Small intestine (tissue), 7 donors: ENCODE measurements around the gene ATP8A2. TPM values are rescaled to one million over a fixed set of nuclear protein-coding genes. Genes with fewer than 3 reads are reported as not detected.

Experiments
- DNase-seq, 2 donors: peaks; one replicate each; pipeline versions ENCODE4 v3.0.0 to v3.0.0-alpha.2; 2013
- FAIRE-seq: peaks from 2 replicates; lab custom pipeline; 2012; peaks lifted over from hg19 to GRCh38; lab: Jason Lieb, UNC
- H3K27ac ChIP-seq, 3 donors: one replicate each; pipeline ENCODE4 v1.5.1; 2013; ENCODE audit warnings: low read length in 2 of 3, mild to moderate bottlenecking in 2 of 3, control low read depth in 1 of 3, inconsistent platforms in 1 of 3, low read depth in 1 of 3, moderate library complexity in 1 of 3
- H3K27me3 ChIP-seq, 3 donors: one replicate each; pipeline ENCODE4 v1.6.1; 2013; ENCODE audit warnings: low read length in 3 of 3, inconsistent platforms in 1 of 3; ENCODE audit not compliant: control insufficient read depth in 3 of 3, insufficient read depth in 3 of 3
- H3K36me3 ChIP-seq, 3 donors: one replicate each; pipeline ENCODE4 v1.6.1; 2013; ENCODE audit warnings: low read length in 3 of 3, inconsistent platforms in 1 of 3, low read depth in 1 of 3, mild to moderate bottlenecking in 1 of 3, moderate library complexity in 1 of 3; ENCODE audit not compliant: control insufficient read depth in 3 of 3, insufficient read depth in 2 of 3
- H3K4me1 ChIP-seq, 3 donors: one replicate each; pipeline ENCODE4 v1.6.1; 2013; ENCODE audit warnings: low read length in 2 of 3, inconsistent platforms in 1 of 3, low read depth in 1 of 3, mild to moderate bottlenecking in 1 of 3, moderate library complexity in 1 of 3; ENCODE audit not compliant: control insufficient read depth in 3 of 3, insufficient read depth in 2 of 3
- H3K4me3 ChIP-seq, 3 donors: one replicate each; pipeline ENCODE4 v1.5.1; 2013; ENCODE audit warnings: low read length in 3 of 3, control low read depth in 1 of 3, inconsistent platforms in 1 of 3, low read depth in 1 of 3, mild to moderate bottlenecking in 1 of 3, moderate library complexity in 1 of 3
- H3K9me3 ChIP-seq, 2 donors: one replicate each; pipeline ENCODE4 v1.6.1; 2013; ENCODE audit warnings: low read depth in 1 of 2, low read length in 1 of 2; ENCODE audit not compliant: control insufficient read depth in 2 of 2, insufficient read depth in 1 of 2
- WGBS, 3 donors: extraction: QIAGEN DNeasy Blood & Tissue Kit; methylation state at CpG; one replicate each; pipeline ENCODE4 v1.1.7; 2013; 5-methylcytosine and 5-hydroxymethylcytosine counted together
- polyA plus RNA-seq, 4 donors: library from polyadenylated mRNA; stranded (reverse) in 3 of 4; unstranded in 1 of 4; fragments of 200-250 nt in 3 of 4; fragments of 120-200 nt in 1 of 4; gene quantifications; one replicate each; pipeline versions ENCODE4 v1.2.1 to v1.2.3, GENCODE V29; 2013
- donor health status: healthy with polysubstance abuse.
- donor health status: control.
- donor health status: control.
- donor health status: Bipolar disorder and iron deficiency.
- donor health status: healthy.

The ATP8A2 gene
- polyA plus RNA-seq, 4 donors = 0.72 to 0.79 TPM; not detected in 2

- no peak overlapping the region for H3K27ac ChIP-seq
- no peaks in the 10 kb centered on the region for H3K9me3 ChIP-seq
- FAIRE-seq = no peak
- no peaks in the 10 kb centered on the region for H3K36me3 ChIP-seq
- no peaks in the 10 kb centered on the region for H3K27me3 ChIP-seq
- WGBS, 3 donors = 50 to 76% (median 65%) methylated on average over 1 of the region's 1 CpG
- H3K4me3 ChIP-seq = no peak overlapping the region
- no peak for DNase-seq
- H3K4me1 ChIP-seq = no peaks in the 10 kb centered on the region
These were observed 344.0 kb downstream of the ATP8A2 start for GRCh38 chr13:25715760-25716159.

- Histone ChIP-seq H3K36me3 (no peaks in the 10 kb centered on the region), H3K4me3 (no peak overlapping the region), H3K27me3 (no peaks in the 10 kb centered on the region), H3K4me1 (no peaks in the 10 kb centered on the region), H3K27ac (no peak overlapping the region), H3K9me3 (no peaks in the 10 kb centered on the region)
- WGBS, 3 donors = 55 to 66% (median 66%) methylated on average over 5 of the region's 5 CpGs
- FAIRE-seq (no peak), DNase-seq (no peak)
These were observed 346.0 kb downstream of the ATP8A2 start for GRCh38 chr13:25717666-25718197.

GRCh38 chr13:25719666-25720065, 347.9 kb downstream of the ATP8A2 start:
- no peaks in the 10 kb centered on the region for H3K4me1 ChIP-seq
- no peak for DNase-seq
- no peaks in the 10 kb centered on the region for H3K9me3 ChIP-seq
- no peak for FAIRE-seq
- WGBS, 3 donors = 91 to 96% (median 96%) methylated on average over 2 of the region's 2 CpGs
- no peak overlapping the region for H3K4me3 ChIP-seq
- H3K27ac ChIP-seq = no peak overlapping the region
- H3K27me3 ChIP-seq = no peaks in the 10 kb centered on the region
- no peaks in the 10 kb centered on the region for H3K36me3 ChIP-seq

GRCh38 chr13:25722893-25723292, 351.1 kb downstream of the ATP8A2 start:
- no peaks in the 10 kb centered on the region for H3K36me3 ChIP-seq
- no peak overlapping the region for H3K27ac ChIP-seq
- DNase-seq = no peak
- 54 to 77% (median 66%) methylated on average over 1 of the region's 1 CpG for WGBS, 3 donors
- H3K4me1 ChIP-seq = no peaks in the 10 kb centered on the region
- no peak for FAIRE-seq
- no peak overlapping the region for H3K4me3 ChIP-seq
- H3K9me3 ChIP-seq = no peaks in the 10 kb centered on the region
- H3K27me3 ChIP-seq = no peaks in the 10 kb centered on the region

GRCh38 chr13:25725104-25725503, 353.3 kb downstream of the ATP8A2 start:
- 73 to 87% (median 83%) methylated on average over 3 of the region's 3 CpGs for WGBS, 3 donors
- Histone ChIP-seq H3K27me3 (no peaks in the 10 kb centered on the region), H3K36me3 (no peaks in the 10 kb centered on the region), H3K9me3 (no peaks in the 10 kb centered on the region), H3K4me3 (no peak overlapping the region), H3K27ac (no peak overlapping the region), H3K4me1 (no peaks in the 10 kb centered on the region)
- no peak for DNase-seq
- FAIRE-seq = no peak

GRCh38 chr13:25727250-25727649, 355.5 kb downstream of the ATP8A2 start:
- FAIRE-seq (no peak), DNase-seq (no peak)
- 31 to 54% (median 37%) methylated on average over 6 of the region's 6 CpGs for WGBS, 3 donors
- Histone ChIP-seq H3K9me3 (no peaks in the 10 kb centered on the region), H3K4me3 (no peak overlapping the region), H3K36me3 (no peaks in the 10 kb centered on the region), H3K27me3 (no peaks in the 10 kb centered on the region), H3K27ac (no peak overlapping the region), H3K4me1 (no peaks in the 10 kb centered on the region)

GRCh38 chr13:25727810-25728209, 356.0 kb downstream of the ATP8A2 start:
- FAIRE-seq (no peak), DNase-seq (no peak)
- WGBS, 3 donors = 58 to 71% (median 63%) methylated on average over 8 of the region's 8 CpGs
- Histone ChIP-seq H3K27ac (no peak overlapping the region), H3K9me3 (no peaks in the 10 kb centered on the region), H3K4me1 (no peaks in the 10 kb centered on the region), H3K36me3 (no peaks in the 10 kb centered on the region), H3K4me3 (no peak overlapping the region), H3K27me3 (no peaks in the 10 kb centered on the region)

- H3K27me3 ChIP-seq = no peaks in the 10 kb centered on the region
- H3K27ac ChIP-seq = no peak overlapping the region
- no peak overlapping the region for H3K4me3 ChIP-seq
- no peaks in the 10 kb centered on the region for H3K36me3 ChIP-seq
- DNase-seq (no peak), FAIRE-seq (no peak)
- WGBS, 3 donors = 65 to 80% (median 67%) methylated on average over 7 of the region's 7 CpGs
- no peaks in the 10 kb centered on the region for H3K9me3 ChIP-seq
- no peaks in the 10 kb centered on the region for H3K4me1 ChIP-seq
These were observed 357.4 kb downstream of the ATP8A2 start for GRCh38 chr13:25729201-25729600.

GRCh38 chr13:25731037-25731436, 359.3 kb downstream of the ATP8A2 start:
- H3K4me1 ChIP-seq = no peaks in the 10 kb centered on the region
- H3K36me3 ChIP-seq = no peaks in the 10 kb centered on the region
- FAIRE-seq (no peak), DNase-seq (no peak)
- 81 to 84% (median 82%) methylated on average over 4 of the region's 4 CpGs for WGBS, 3 donors
- H3K4me3 ChIP-seq = no peak overlapping the region
- no peaks in the 10 kb centered on the region for H3K9me3 ChIP-seq
- no peak overlapping the region for H3K27ac ChIP-seq
- H3K27me3 ChIP-seq = no peaks in the 10 kb centered on the region
